ENCODE measurements around the gene PFDN1.

PFDN1 gene

DNA sequence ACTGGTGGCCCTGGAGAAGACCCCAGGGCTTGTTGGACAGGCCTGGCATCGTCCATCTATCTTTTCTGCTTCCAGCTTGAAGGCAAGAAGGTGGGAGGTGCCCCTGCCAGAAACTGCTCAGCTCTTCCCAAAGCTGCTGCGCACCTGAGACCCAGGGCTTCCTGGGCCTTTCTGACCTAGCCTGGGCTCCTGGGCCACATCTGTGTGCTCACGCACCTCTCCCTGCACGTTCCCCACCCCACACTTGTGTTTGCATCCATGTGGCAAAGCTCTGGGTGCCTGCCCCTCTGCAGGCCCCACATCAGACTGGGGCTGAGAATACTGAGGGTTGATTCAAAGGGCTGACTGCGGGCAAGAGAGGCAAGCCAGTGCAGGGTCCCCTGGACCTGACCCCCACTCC, 63.4 kb downstream of the PFDN1 start:
- CTCF ChIA-PET: interaction anchor here (0.6 to 1.4 kb wide), 4 partner anchors 18 to 164 kb away, joined by 4 to 7 read pairs (median 4); no protein-coding TSS in a partner anchor
- H3K27ac ChIP-seq: peak overlapping the region; percentile 87
- no peak for DNase-seq (ENCODE audit: low spot score)
- POLR2A ChIA-PET (ENCODE audit: low non-redundant PET): interaction anchor here (0.6 kb wide), 1 partner anchor 107 kb away, joined by 3 read pairs; the partner anchor contains the start of gene HBEGF
- TF ChIP-seq, protein P1, sequence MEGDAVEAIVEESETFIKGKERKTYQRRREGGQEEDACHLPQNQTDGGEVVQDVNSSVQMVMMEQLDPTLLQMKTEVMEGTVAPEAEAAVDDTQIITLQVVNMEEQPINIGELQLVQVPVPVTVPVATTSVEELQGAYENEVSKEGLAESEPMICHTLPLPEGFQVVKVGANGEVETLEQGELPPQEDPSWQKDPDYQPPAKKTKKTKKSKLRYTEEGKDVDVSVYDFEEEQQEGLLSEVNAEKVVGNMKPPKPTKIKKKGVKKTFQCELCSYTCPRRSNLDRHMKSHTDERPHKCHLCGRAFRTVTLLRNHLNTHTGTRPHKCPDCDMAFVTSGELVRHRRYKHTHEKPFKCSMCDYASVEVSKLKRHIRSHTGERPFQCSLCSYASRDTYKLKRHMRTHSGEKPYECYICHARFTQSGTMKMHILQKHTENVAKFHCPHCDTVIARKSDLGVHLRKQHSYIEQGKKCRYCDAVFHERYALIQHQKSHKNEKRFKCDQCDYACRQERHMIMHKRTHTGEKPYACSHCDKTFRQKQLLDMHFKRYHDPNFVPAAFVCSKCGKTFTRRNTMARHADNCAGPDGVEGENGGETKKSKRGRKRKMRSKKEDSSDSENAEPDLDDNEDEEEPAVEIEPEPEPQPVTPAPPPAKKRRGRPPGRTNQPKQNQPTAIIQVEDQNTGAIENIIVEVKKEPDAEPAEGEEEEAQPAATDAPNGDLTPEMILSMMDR (conservative IDR thresholded peaks at IDR 0.05; ENCODE audit: low read depth): no peak

DNA sequence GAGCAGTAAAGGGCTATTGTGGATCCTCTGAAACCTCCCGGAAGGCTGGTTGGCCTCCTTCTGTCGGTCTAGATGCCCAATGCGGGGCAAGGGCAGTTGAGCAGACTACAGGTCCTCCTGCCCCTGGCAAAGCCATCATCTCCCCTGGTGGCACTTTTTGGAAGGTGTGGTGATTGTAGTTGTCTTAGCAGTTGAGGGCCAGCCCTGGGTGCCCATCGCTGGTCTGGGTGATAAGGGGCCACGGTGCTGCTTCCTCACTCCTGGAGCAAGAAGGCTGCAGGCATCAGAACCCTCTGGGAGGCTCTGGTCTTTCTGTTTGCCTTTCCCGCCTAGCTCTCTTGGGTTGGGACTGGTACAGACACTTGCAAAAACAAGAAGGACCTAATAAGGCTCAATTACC, 64.1 kb downstream of the PFDN1 start:
- POLR2A ChIA-PET (ENCODE audit: low non-redundant PET): interaction anchor here (0.6 kb wide), 1 partner anchor 792 kb away, joined by 3 read pairs; no protein-coding TSS in a partner anchor
- CTCF ChIA-PET: interaction anchor here (0.5 to 1.1 kb wide), 2 partner anchors 28 to 38 kb away, joined by 4 to 7 read pairs; no protein-coding TSS in a partner anchor

DNA sequence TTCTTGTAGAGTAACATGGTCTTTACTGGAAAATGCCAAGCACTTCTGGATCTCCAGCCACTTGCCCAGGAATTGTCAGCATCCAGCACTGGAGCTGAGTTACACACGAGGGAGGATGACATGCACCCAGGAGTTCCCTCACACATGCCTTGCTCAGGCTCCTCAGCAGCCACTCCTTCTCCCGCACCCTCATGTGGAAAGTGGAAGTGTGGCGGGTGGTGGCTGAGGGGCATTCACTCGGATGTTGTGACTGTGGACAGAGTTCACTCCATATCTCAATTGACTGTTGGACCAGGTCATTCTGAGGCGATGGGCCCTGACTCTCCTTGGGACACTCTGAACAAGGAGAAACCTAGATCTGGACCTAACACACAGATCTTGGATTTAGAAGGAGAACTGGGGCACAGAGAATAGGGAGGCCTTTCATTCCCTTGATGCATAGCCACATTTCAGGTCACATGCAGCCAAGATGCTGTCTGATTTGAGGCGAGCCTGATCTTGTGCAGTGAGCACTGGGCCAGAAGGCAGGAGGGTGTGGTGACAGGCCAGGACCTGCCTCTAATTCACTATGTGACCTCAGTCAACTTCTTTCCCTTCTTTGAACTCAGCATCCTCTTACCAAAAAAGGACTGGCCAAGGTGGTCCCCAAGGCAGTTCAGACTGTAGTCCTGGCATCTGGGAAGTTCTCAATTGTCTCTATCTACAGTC, 65.9 kb downstream of the PFDN1 start:
- ChIA-PET CTCF (interaction anchor here (0.5 to 1.5 kb wide), 8 partner anchors 8 to 454 kb away, joined by 3 to 5 read pairs (median 4); no protein-coding TSS in a partner anchor), POLR2A (ENCODE audit: low non-redundant PET) (interaction anchor here (0.7 kb wide), 1 partner anchor 110 kb away, joined by 3 read pairs; no protein-coding TSS in a partner anchor)
- no peak for DNase-seq (ENCODE audit: low spot score)
- H3K27ac ChIP-seq: peak overlapping the region; percentile 87
- TF ChIP-seq, protein P1 (conservative IDR thresholded peaks at IDR 0.05; ENCODE audit: low read depth): no peak

More for the DNA sequence above, 64.1 kb downstream of the PFDN1 start:
- TF ChIP-seq, protein P1 (conservative IDR thresholded peaks at IDR 0.05; ENCODE audit: low read depth): no peak
- peak overlapping the region; percentile 87 for H3K27ac ChIP-seq
- DNase-seq (ENCODE audit: low spot score): no peak

DNA sequence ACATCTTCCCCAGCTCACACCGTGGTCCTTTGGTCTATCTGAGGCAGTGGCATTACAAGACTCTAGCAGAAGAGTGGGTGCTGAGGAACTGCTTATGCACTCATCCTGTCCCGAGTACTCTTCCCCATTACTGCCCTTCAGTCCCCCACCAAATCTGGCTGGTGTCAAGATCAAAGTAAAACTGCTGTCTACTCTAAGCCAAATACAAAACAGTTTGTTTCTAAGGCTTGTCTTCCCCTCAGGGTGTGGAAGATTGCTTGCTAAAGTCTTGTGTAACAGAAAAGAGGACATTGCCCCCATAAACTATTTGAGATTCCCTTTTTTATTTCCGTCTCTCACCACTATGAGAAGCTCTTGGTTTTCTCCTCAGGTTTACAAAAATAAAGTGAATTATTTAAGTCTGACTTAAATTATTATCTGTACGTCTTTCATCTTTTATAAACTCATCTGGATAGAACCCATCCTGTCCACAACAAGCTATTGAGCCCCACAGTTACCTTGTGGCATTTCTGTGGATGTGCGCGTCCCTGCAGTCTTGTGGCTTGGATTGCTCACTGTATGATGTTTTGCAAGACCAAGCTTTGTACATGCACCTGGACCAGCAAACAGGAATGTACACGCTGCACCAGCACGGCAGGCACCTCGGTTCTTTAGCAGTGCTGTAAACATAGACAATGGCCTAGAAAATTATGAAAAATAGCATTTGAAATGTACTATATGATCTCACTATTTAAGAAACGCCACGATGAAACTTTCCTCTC, 66.9 kb downstream of the PFDN1 start:
- TF ChIP-seq, protein P1 (conservative IDR thresholded peaks at IDR 0.05; ENCODE audit: low read depth): no peak
- ChIA-PET POLR2A (ENCODE audit: low non-redundant PET) (interaction anchor here (0.6 kb wide), 1 partner anchor 115 kb away, joined by 8 read pairs; no protein-coding TSS in a partner anchor), CTCF (interaction anchor here (0.6 to 1.5 kb wide), 10 partner anchors 9 to 388 kb away, joined by 3 to 5 read pairs (median 3); no protein-coding TSS in a partner anchor)
- peak overlapping the region; percentile 87 for H3K27ac ChIP-seq
- peak; percentile 46 for DNase-seq (ENCODE audit: low spot score)

DNA sequence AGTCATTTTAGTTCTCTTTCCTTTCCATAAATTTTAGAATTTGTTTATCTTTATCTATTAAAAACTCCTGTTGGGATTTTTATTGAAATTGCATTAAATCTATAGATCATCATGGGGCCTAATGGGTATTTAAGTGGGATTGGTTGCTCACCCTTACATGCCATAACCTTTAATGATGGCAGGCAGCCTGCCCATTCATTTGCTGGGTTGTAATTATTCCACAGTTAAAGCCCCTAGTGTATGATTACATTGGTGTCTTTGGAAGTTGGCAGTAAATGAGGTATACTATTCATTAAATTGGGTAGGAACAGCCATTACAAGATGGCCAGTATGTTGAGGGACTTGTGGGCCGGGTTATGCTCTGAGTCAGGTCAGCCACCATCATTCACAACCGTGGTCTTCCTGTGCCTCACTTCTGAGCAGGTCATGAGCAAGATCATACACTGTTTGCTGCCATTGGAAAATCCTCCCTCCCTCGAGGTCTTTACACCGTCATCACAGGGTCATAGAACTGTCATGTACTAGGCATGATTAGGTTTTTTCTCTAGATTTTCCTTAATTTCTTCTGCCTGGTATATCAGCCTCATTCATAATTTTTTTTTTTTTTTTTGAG, 68.4 kb downstream of the PFDN1 start:
- no peak overlapping the region for H3K27ac ChIP-seq
- ChIA-PET POLR2A (ENCODE audit: low non-redundant PET) (no interaction called here), CTCF (interaction anchor here (0.6 to 0.7 kb wide), 2 partner anchors 88 to 146 kb away, joined by 3 to 6 read pairs; no protein-coding TSS in a partner anchor)
- TF ChIP-seq, protein P1 (conservative IDR thresholded peaks at IDR 0.05; ENCODE audit: low read depth): no peak
- no peak for DNase-seq (ENCODE audit: low spot score)
